Panc1 (cell line): ENCODE measurements around the gene KDM2A. TPM values are rescaled to one million over a fixed set of nuclear protein-coding genes. Genes with fewer than 3 reads are reported as not detected.
"Not testable (repeated sequence)": the region's sequence is repeated elsewhere in the genome, so short reads cannot be mapped to it uniquely, and the experiment has no call there.

Experiments used
- ATAC-seq: fragments of 200-7000 bp; cut with Tn5 transposase; 2 replicates; pipeline ENCODE4 v1.9.1; 2020; ENCODE audit warnings: mild to moderate bottlenecking, moderate library complexity
- BruUV-seq: library from RNA; stranded (reverse); fragments of 400-500 nt; replicated peaks from 2 replicates; lab custom pipeline; 2021; lab: Mats Ljungman, UMichigan
- CTCF ChIA-PET: fragments of 300-600 bp; sonication (Branson Sonifier 250); formaldehyde crosslinking; loops from one replicate; lab custom pipeline; 2022; ENCODE audit warnings: antibody characterized with exemption; lab: Charles Lee
- POLR2A ChIA-PET: fragments of 300-600 bp; sonication (Branson Sonifier 250); formaldehyde crosslinking; loops from one replicate; lab custom pipeline; 2022; ENCODE audit warnings: antibody characterized with exemption; lab: Charles Lee
- DNase-seq: peaks from one replicate; pipeline ENCODE4 v3.0.0-alpha.2; 2010; ENCODE audit warnings: low read depth, low spot score
- H3K27ac ChIP-seq: 2 replicates; pipeline ENCODE4 v1.5.1; 2011; ENCODE audit warnings: mild to moderate bottlenecking, low read length, inconsistent platforms
- H3K27me3 ChIP-seq: fragments of 200-500 bp; sonication (Bioruptor generic); 2 replicates; pipeline ENCODE4 v1.6.0; 2014; ENCODE audit warnings: low read length, inconsistent platforms; ENCODE audit not compliant: control insufficient read depth, insufficient read depth
- H3K36me3 ChIP-seq: fragments of 200-500 bp; sonication (Bioruptor generic); 2 replicates; pipeline ENCODE4 v1.5.1; 2014; ENCODE audit warnings: inconsistent platforms, mild to moderate bottlenecking, low read length, moderate library complexity; ENCODE audit not compliant: control insufficient read depth, insufficient read depth
- H3K4me1 ChIP-seq: 2 replicates; pipeline ENCODE4 v1.5.1; 2011; ENCODE audit warnings: inconsistent platforms, mild to moderate bottlenecking, low read length, moderate library complexity; ENCODE audit not compliant: control insufficient read depth, insufficient read depth
- H3K4me3 ChIP-seq, 2 experiments: 2 replicates each; pipeline ENCODE4 v1.5.1; 2011 to 2012; ENCODE audit warnings: low read depth in 2 of 2, low read length in 2 of 2, mild to moderate bottlenecking in 2 of 2, inconsistent platforms in 1 of 2, moderate library complexity in 1 of 2
- H3K9me3 ChIP-seq: fragments of 200-500 bp; sonication (Bioruptor generic); 2 replicates; pipeline ENCODE4 v1.5.1; 2014; ENCODE audit warnings: low read depth, mild to moderate bottlenecking, inconsistent platforms, low read length, moderate library complexity; ENCODE audit not compliant: control insufficient read depth, insufficient read depth
- POLR2AphosphoS5 ChIP-seq: IDR thresholded peaks from 2 replicates; pipeline ENCODE4 v1.6.1; 2012; ENCODE audit warnings: mild to moderate bottlenecking, low read depth, low read length, moderate library complexity
- SIN3A ChIP-seq: IDR thresholded peaks from 2 replicates; pipeline ENCODE4 v1.6.1; 2012; ENCODE audit warnings: low read depth, mild to moderate bottlenecking, low read length, moderate library complexity, borderline replicate concordance; ENCODE audit not compliant: insufficient read depth
- TCF7L2 ChIP-seq: IDR thresholded peaks from 2 replicates; pipeline ENCODE4 v1.6.1; 2011; ENCODE audit warnings: mild to moderate bottlenecking, low read depth, low read length, inconsistent platforms
- in situ Hi-C: cut with HindIII; loops from 2 replicates; pipeline ENCODE4 v1.10.0; 2016; ENCODE audit warnings: low sequenced_read_pairs, low pct_unique_long_range_greater_than_20kb
- intact Hi-C: fragments of 100-400 bp; cut with micrococcal nuclease; formaldehyde crosslinking; loops from one replicate; pipeline ENCODE4 v1.10.0; 2022; ENCODE audit not compliant: unreplicated experiment
- total RNA-seq: library from RNA; stranded (reverse); gene quantifications from one replicate; pipeline ENCODE4 v1.2.1, GENCODE V29; 2021; ENCODE audit not compliant: unreplicated experiment
- TF ChIP-seq, protein P1 (sequence below), 2 experiments: IDR thresholded peaks; 2 replicates each; pipeline ENCODE4 v1.6.1; 2011 to 2012; ENCODE audit warnings: low read depth in 2 of 2, control low read depth in 1 of 2, low read length in 1 of 2, mild to moderate bottlenecking in 1 of 2, moderate library complexity in 1 of 2; ENCODE audit not compliant: insufficient read depth in 1 of 2
- TF ChIP-seq, protein P2 (sequence below): fragments of 450-650 bp; IDR thresholded peaks from 2 replicates; pipeline ENCODE4 v1.5.1; 2017; ENCODE audit warnings: mild to moderate bottlenecking

The KDM2A gene
- total RNA-seq, 1 experiment from 2014 or later, result 112 TPM

DNA sequence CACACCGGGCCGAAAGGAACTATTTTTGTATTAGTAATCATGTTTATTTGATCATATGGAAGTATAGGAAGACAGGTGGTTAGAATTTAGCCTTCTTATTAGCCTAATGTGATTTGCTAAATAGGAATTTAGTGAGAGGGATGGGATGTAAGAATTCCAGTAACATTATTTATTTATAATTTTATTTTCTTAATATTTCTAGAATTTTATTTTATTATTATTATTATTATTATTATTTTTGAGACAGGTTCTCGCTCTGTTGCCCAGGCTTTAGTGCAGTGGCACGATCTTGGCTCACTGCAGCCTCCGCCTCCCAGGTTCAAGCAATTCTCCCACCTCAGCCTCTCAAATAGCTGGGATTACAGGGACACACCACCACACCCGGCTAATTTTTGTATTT is 90.2 kb downstream of the KDM2A start:
- POLR2A ChIA-PET, intact Hi-C loops, H3K27me3 ChIP-seq, ATAC-seq, H3K4me1 ChIP-seq, H3K9me3 ChIP-seq, BruUV-seq, DNase-seq, H3K36me3 ChIP-seq, in situ Hi-C loops, CTCF ChIA-PET, H3K4me3 ChIP-seq, H3K27ac ChIP-seq: not testable (repeated sequence)

DNA sequence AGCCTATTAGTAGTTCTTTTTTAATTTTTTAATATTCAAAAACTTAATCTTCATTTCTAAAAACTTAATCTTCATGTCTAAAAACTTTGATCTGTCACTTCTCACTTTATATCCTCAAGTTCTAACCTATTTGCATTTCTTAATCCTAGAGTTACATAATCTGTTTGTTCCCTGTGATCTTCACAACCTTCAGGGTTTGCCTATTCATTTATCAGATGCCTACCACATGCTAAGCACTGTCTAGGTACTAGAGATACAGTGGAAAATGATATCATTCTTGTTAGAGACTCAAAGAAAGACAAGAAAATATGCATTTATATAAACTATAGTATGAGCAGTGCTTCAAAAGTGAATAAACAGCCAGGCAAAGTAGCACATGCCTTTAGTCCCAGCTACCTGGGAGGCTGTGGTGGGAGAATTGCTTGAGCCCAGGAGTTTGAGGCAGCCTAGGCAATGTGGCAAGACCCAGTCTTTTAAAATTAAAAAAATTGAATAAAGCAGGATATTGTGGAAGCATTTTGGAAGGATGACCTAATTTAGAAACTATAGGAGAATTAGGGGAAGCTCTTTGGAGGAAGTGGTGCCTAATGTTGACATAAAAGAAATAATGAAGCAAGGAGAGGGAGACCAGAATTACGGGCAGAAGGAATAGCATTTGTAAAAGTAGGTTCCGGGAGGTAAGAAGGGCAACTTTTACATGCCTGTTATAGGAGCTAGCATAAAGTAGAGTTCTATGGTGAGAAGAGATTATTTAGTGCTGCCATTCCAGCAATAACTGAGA is 92.8 kb downstream of the KDM2A start:
- DNase-seq (no peak), ATAC-seq (no peak)
- no peaks in the 10 kb centered on the region for H3K27me3 ChIP-seq

More for the DNA sequence above, 92.8 kb downstream of the KDM2A start:
- no TSS peak for BruUV-seq
- ChIA-PET CTCF (no interaction called here), POLR2A (no interaction called here)
- H3K4me3 ChIP-seq, result no peak overlapping the region
- in situ Hi-C loops (no loop called here), intact Hi-C loops (no loop called here)
- H3K27ac ChIP-seq, result no peak overlapping the region
- no peaks in the 10 kb centered on the region for H3K9me3 ChIP-seq
- H3K4me1 ChIP-seq, result no peaks in the 10 kb centered on the region
- no peak for TF ChIP-seq TCF7L2
- no peak for TF ChIP-seq POLR2AphosphoS5
- no peak for TF ChIP-seq SIN3A
- TF ChIP-seq, protein P1, sequence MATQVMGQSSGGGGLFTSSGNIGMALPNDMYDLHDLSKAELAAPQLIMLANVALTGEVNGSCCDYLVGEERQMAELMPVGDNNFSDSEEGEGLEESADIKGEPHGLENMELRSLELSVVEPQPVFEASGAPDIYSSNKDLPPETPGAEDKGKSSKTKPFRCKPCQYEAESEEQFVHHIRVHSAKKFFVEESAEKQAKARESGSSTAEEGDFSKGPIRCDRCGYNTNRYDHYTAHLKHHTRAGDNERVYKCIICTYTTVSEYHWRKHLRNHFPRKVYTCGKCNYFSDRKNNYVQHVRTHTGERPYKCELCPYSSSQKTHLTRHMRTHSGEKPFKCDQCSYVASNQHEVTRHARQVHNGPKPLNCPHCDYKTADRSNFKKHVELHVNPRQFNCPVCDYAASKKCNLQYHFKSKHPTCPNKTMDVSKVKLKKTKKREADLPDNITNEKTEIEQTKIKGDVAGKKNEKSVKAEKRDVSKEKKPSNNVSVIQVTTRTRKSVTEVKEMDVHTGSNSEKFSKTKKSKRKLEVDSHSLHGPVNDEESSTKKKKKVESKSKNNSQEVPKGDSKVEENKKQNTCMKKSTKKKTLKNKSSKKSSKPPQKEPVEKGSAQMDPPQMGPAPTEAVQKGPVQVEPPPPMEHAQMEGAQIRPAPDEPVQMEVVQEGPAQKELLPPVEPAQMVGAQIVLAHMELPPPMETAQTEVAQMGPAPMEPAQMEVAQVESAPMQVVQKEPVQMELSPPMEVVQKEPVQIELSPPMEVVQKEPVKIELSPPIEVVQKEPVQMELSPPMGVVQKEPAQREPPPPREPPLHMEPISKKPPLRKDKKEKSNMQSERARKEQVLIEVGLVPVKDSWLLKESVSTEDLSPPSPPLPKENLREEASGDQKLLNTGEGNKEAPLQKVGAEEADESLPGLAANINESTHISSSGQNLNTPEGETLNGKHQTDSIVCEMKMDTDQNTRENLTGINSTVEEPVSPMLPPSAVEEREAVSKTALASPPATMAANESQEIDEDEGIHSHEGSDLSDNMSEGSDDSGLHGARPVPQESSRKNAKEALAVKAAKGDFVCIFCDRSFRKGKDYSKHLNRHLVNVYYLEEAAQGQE (IDR thresholded peaks at IDR 0.05; ENCODE audit: insufficient read depth in 1 of 2, low read depth in 2 of 2, low read length in 1 of 2), result no peak
- TF ChIP-seq, protein P2, sequence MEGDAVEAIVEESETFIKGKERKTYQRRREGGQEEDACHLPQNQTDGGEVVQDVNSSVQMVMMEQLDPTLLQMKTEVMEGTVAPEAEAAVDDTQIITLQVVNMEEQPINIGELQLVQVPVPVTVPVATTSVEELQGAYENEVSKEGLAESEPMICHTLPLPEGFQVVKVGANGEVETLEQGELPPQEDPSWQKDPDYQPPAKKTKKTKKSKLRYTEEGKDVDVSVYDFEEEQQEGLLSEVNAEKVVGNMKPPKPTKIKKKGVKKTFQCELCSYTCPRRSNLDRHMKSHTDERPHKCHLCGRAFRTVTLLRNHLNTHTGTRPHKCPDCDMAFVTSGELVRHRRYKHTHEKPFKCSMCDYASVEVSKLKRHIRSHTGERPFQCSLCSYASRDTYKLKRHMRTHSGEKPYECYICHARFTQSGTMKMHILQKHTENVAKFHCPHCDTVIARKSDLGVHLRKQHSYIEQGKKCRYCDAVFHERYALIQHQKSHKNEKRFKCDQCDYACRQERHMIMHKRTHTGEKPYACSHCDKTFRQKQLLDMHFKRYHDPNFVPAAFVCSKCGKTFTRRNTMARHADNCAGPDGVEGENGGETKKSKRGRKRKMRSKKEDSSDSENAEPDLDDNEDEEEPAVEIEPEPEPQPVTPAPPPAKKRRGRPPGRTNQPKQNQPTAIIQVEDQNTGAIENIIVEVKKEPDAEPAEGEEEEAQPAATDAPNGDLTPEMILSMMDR, result no peak
- peaks cover 24% of the 10 kb centered on the region; the same call in 1 of the 2 replicates for H3K36me3 ChIP-seq
